Hepatocyte (in vitro differentiated cells): ENCODE measurements around the gene PCDHA8. TPM values are rescaled to one million over a fixed set of nuclear protein-coding genes. Genes with fewer than 3 reads are reported as not detected.

Source experiments
- DNase-seq: peaks from one replicate; pipeline ENCODE4 v3.0.0-alpha.2; 2016; ENCODE audit warnings: low spot score
- H2AFZ ChIP-seq: fragments of 200-600 bp; sonication (generic); 2 replicates; pipeline ENCODE4 v1.6.0; 2016; ENCODE audit warnings: antibody characterized with exemption, mild to moderate bottlenecking
- H3K27ac ChIP-seq: fragments of 200-600 bp; sonication (generic); 2 replicates; pipeline ENCODE4 v1.5.1; 2016; ENCODE audit warnings: mild to moderate bottlenecking
- H3K27me3 ChIP-seq: fragments of 200-600 bp; sonication (generic); 2 replicates; pipeline ENCODE4 v1.6.1; 2016
- H3K36me3 ChIP-seq: fragments of 200-600 bp; sonication (generic); replicated peaks from 2 replicates; pipeline ENCODE4 v1.5.1; 2016; ENCODE audit warnings: low read depth; ENCODE audit not compliant: insufficient read depth
- H3K4me1 ChIP-seq: fragments of 200-600 bp; sonication (generic); 2 replicates; pipeline ENCODE4 v1.5.1; 2016; ENCODE audit warnings: mild to moderate bottlenecking, moderate library complexity; ENCODE audit not compliant: insufficient read depth
- H3K4me2 ChIP-seq: fragments of 200-600 bp; sonication (generic); 2 replicates; pipeline ENCODE4 v1.6.0; 2016
- H3K4me3 ChIP-seq: fragments of 200-600 bp; sonication (generic); 2 replicates; pipeline ENCODE4 v1.5.1; 2016; ENCODE audit warnings: mild to moderate bottlenecking
- H3K79me2 ChIP-seq: fragments of 200-600 bp; sonication (generic); 2 replicates; pipeline ENCODE4 v1.6.0; 2017; ENCODE audit warnings: mild to moderate bottlenecking
- H3K9me2 ChIP-seq: fragments of 200-600 bp; sonication (generic); replicated peaks from 2 replicates; pipeline ENCODE4 v1.6.0; 2017; ENCODE audit warnings: mild to moderate bottlenecking; ENCODE audit not compliant: insufficient read depth
- H3K9me3 ChIP-seq: fragments of 200-600 bp; sonication (generic); 2 replicates; pipeline ENCODE4 v1.5.1; 2016; ENCODE audit warnings: low read depth, mild to moderate bottlenecking
- H4K20me1 ChIP-seq: fragments of 200-600 bp; sonication (generic); 2 replicates; pipeline ENCODE4 v1.6.0; 2016; ENCODE audit warnings: mild to moderate bottlenecking; ENCODE audit not compliant: insufficient read depth, poor library complexity, severe bottlenecking
- CTCF ChIP-seq: fragments of 200-600 bp; sonication (generic); IDR thresholded peaks from 2 replicates; pipeline ENCODE4 v1.5.1; 2016; ENCODE audit warnings: antibody characterized with exemption, mild to moderate bottlenecking; ENCODE audit not compliant: poor library complexity
- EZH2 ChIP-seq: fragments of 200-600 bp; sonication (generic); IDR thresholded peaks from 2 replicates; pipeline ENCODE4 v1.6.1; 2016; ENCODE audit warnings: antibody characterized with exemption, mild to moderate bottlenecking, borderline replicate concordance
- EZH2phosphoT487 ChIP-seq: fragments of 200-600 bp; sonication (generic); IDR thresholded peaks from one replicate; pipeline ENCODE4 v1.6.1; 2018; ENCODE audit warnings: antibody characterized with exemption, mild to moderate bottlenecking, low read depth, moderate library complexity; ENCODE audit not compliant: unreplicated experiment, severe bottlenecking
- WGBS: methylation state at CpG from one replicate; pipeline ENCODE4 v1.1.6; 2016; ENCODE audit warnings: low lambda C conversion rate; ENCODE audit errors: missing lambda C conversion rate; 5-methylcytosine and 5-hydroxymethylcytosine counted together
- polyA plus RNA-seq: library from polyadenylated mRNA; unstranded; fragments of >200 nt; fragmentation: Nextera tagmentation; extraction: Ambion mirVana; gene quantifications from 2 replicates; pipeline ENCODE4 v1.2.1, GENCODE V29; 2016
- total RNA-seq: library from RNA; depleted of rRNA; stranded (reverse); fragments of >200 nt; gene quantifications from 2 replicates; pipeline ENCODE4 v1.2.3, GENCODE V29; 2014

Gene PCDHA8
- total and polyA plus RNA-seq, 2 experiments from 2014 or later, result 0.13 to 1.9 TPM

- Histone ChIP-seq H3K4me3 (peak within 1 kb of the TSS; percentile 4), H3K9me2 (no peaks in the 10 kb centered on the region), H3K36me3 (no peaks in the 10 kb centered on the region), H3K79me2 (no peaks in the 10 kb centered on the region), H3K4me2 (peak within 1 kb of the TSS; percentile 41), H3K27me3 (no peaks in the 10 kb centered on the region), H2AFZ (peak within 1 kb of the TSS; percentile 56), H3K9me3 (peaks cover 7% of the 10 kb centered on the region), H3K4me1 (no peaks in the 10 kb centered on the region), H3K27ac (peak within 1 kb of the TSS; percentile 64), H4K20me1 (no peaks in the 10 kb centered on the region)
- peak; percentile 72 for DNase-seq
- WGBS, result 24% methylated on average over 44 of the region's 44 CpGs
- TF ChIP-seq CTCF, result peak; percentile 60
- no peak for TF ChIP-seq EZH2phosphoT487
Observed at GRCh38 chr5:140855772-140856674, 15.0 kb downstream of the PCDHA8 start, which contains the start of gene PCDHA10. PCDHA10 (plus strand) TSS chr5:140855897; CDS start chr5:140856049, 152 bp downstream.

- H3K4me1 ChIP-seq, result no peaks in the 10 kb centered on the region
- H2AFZ ChIP-seq, result no peak overlapping the region
- H3K27ac ChIP-seq, result no peak overlapping the region
- H3K36me3 ChIP-seq, result no peaks in the 10 kb centered on the region
- H3K4me2 ChIP-seq, result no peak overlapping the region
- H3K9me2 ChIP-seq, result no peaks in the 10 kb centered on the region
- DNase-seq, result no peak
- TF ChIP-seq CTCF (no peak), EZH2phosphoT487 (no peak), EZH2 (no peak)
- no peaks in the 10 kb centered on the region for H3K79me2 ChIP-seq
- no peaks in the 10 kb centered on the region for H3K27me3 ChIP-seq
- H3K9me3 ChIP-seq, result peaks cover 11% of the 10 kb centered on the region
- no peak overlapping the region for H3K4me3 ChIP-seq
- H4K20me1 ChIP-seq, result no peaks in the 10 kb centered on the region
- WGBS, result over 99% methylated on average over 87 of the region's 94 CpGs
Observed at GRCh38 chr5:140857177-140857986, 16.4 kb downstream of the PCDHA8 start.

- Histone ChIP-seq H3K4me1 (no peaks in the 10 kb centered on the region), H3K9me3 (peaks cover 11% of the 10 kb centered on the region), H4K20me1 (no peaks in the 10 kb centered on the region), H3K9me2 (no peaks in the 10 kb centered on the region), H3K4me3 (no peak overlapping the region), H3K27me3 (no peaks in the 10 kb centered on the region), H3K79me2 (no peaks in the 10 kb centered on the region), H3K4me2 (no peak overlapping the region), H2AFZ (no peak overlapping the region), H3K36me3 (no peaks in the 10 kb centered on the region), H3K27ac (no peak overlapping the region)
- no peak for DNase-seq
- no peak for TF ChIP-seq EZH2phosphoT487
- 98% methylated on average over 20 of the region's 22 CpGs for WGBS
Observed at GRCh38 chr5:140857987-140858240, 16.9 kb downstream of the PCDHA8 start.
